Keratinocyte (primary cell): ENCODE measurements around the gene TP73. TPM values are rescaled to one million over a fixed set of nuclear protein-coding genes. Genes with fewer than 3 reads are reported as not detected.

Experiments
- DNase-seq: peaks from one replicate; pipeline ENCODE4 v3.0.0-alpha.2; 2011; ENCODE audit warnings: low read depth, missing footprints, low spot score
- FAIRE-seq: peaks from 2 replicates; lab custom pipeline; 2011; peaks lifted over from hg19 to GRCh38; lab: Jason Lieb, UNC
- H2AFZ ChIP-seq: 2 replicates; pipeline ENCODE4 v1.6.0; 2012; ENCODE audit warnings: low read length, control low read depth, inconsistent platforms; ENCODE audit not compliant: control insufficient read depth
- H3K27ac ChIP-seq: 2 replicates; pipeline ENCODE4 v1.5.1; 2011; ENCODE audit warnings: low read length; ENCODE audit not compliant: control insufficient read depth, insufficient read depth
- H3K27me3 ChIP-seq: 3 replicates; pipeline ENCODE4 v1.6.0; 2011; ENCODE audit warnings: low read length; ENCODE audit not compliant: control insufficient read depth, insufficient read depth; ENCODE audit errors: extremely low read depth
- H3K36me3 ChIP-seq, 2 experiments: 2 replicates in 1 of 2; 3 replicates in 1 of 2; pipeline ENCODE4 v1.5.1; 2011; ENCODE audit warnings: low read length in 2 of 2, mild to moderate bottlenecking in 1 of 2; ENCODE audit not compliant: control insufficient read depth in 2 of 2, insufficient read depth in 2 of 2; ENCODE audit errors: extremely low read depth in 1 of 2
- H3K4me1 ChIP-seq: 3 replicates; pipeline ENCODE4 v1.5.1; 2011; ENCODE audit warnings: low read length; ENCODE audit not compliant: control insufficient read depth, insufficient read depth; ENCODE audit errors: extremely low read depth
- H3K4me2 ChIP-seq: 3 replicates; pipeline ENCODE4 v1.6.0; 2011; ENCODE audit warnings: low read depth, low read length; ENCODE audit not compliant: control insufficient read depth, insufficient read depth; ENCODE audit errors: extremely low read depth
- H3K4me3 ChIP-seq, 3 experiments: fragments of 200-600 bp in 1 of 3; sonication (generic) in 1 of 3; 2 replicates in 2 of 3; 3 replicates in 1 of 3; pipeline ENCODE4 v1.5.1; 2011 to 2016; ENCODE audit warnings: low read length in 3 of 3, mild to moderate bottlenecking in 3 of 3, control low read depth in 2 of 3, inconsistent platforms in 1 of 3, low read depth in 1 of 3, mixed read lengths in 1 of 3, mixed run types in 1 of 3, moderate library complexity in 1 of 3; ENCODE audit not compliant: control insufficient read depth in 2 of 3, insufficient read depth in 2 of 3; ENCODE audit errors: extremely low read depth in 1 of 3
- H3K79me2 ChIP-seq: 2 replicates; pipeline ENCODE4 v1.6.0; 2012; ENCODE audit warnings: low read length; ENCODE audit not compliant: control insufficient read depth, insufficient read depth
- H3K9ac ChIP-seq: 3 replicates; pipeline ENCODE4 v1.6.0; 2011; ENCODE audit warnings: low read length; ENCODE audit not compliant: control insufficient read depth, insufficient read depth; ENCODE audit errors: extremely low read depth
- H3K9me1 ChIP-seq: 3 replicates; pipeline ENCODE4 v1.6.0; 2011; ENCODE audit warnings: low read length; ENCODE audit not compliant: control insufficient read depth, insufficient read depth; ENCODE audit errors: extremely low read depth
- H3K9me3 ChIP-seq: 2 replicates; pipeline ENCODE4 v1.5.1; 2012; ENCODE audit warnings: low read depth, low read length; ENCODE audit not compliant: control insufficient read depth
- H4K20me1 ChIP-seq: 3 replicates; pipeline ENCODE4 v1.6.0; 2011; ENCODE audit warnings: low read length; ENCODE audit not compliant: control insufficient read depth, insufficient read depth; ENCODE audit errors: extremely low read depth
- EZH2 ChIP-seq: IDR thresholded peaks from one replicate; pipeline ENCODE4 v1.6.1; 2012; ENCODE audit warnings: inconsistent platforms, mild to moderate bottlenecking, low read length, moderate library complexity
- dilution Hi-C: fragments of 300-500 bp; cut with MboI; formaldehyde crosslinking; loops from one replicate; pipeline ENCODE4 v1.7.0; 2020; ENCODE audit warnings: low sequenced_read_pairs; ENCODE audit not compliant: extremely low pct_ligation_motif_present
- polyA plus RNA-seq, 5 experiments: library from polyadenylated mRNA; depleted of rRNA in 3 of 5; stranded (reverse) in 3 of 5; stranded (forward) in 1 of 5; unstranded in 1 of 5; fragments of >200 nt; gene quantifications; 1 replicate in 1 of 5; 2 replicates in 3 of 5; 3 replicates in 1 of 5; pipeline versions ENCODE4 v1.2.1 to v1.2.3, GENCODE V29; 2011 to 2012; ENCODE audit warnings: missing spikeins in 2 of 5, low read depth in 1 of 5, low replicate concordance in 1 of 5
- TF ChIP-seq, protein P1 (sequence below), 3 experiments: IDR thresholded peaks in 1 of 3; conservative IDR thresholded peaks in 1 of 3; optimal IDR thresholded peaks in 1 of 3; 2 replicates in 2 of 3; 3 replicates in 1 of 3; pipeline versions ENCODE3 to v1.5.1; 2011; ENCODE audit warnings: low read length in 3 of 3, mild to moderate bottlenecking in 3 of 3, moderate library complexity in 2 of 3, control low read depth in 1 of 3, inconsistent platforms in 1 of 3; ENCODE audit not compliant: insufficient read depth in 2 of 3; ENCODE audit errors: extremely low read depth in 1 of 3

The TP73 gene
- polyA plus RNA-seq, 1 donor (not counting 4 experiments of a cell fraction or from before 2014, with no cell fraction given), result 0.14 TPM

- FAIRE-seq, result no peak
- H3K36me3 ChIP-seq, result peaks cover 12 to 21% of the 10 kb centered on the region in 2 experiments
Measured at GRCh38 chr1:3741566-3742438, 89.5 kb downstream of the TP73 start.

DNA sequence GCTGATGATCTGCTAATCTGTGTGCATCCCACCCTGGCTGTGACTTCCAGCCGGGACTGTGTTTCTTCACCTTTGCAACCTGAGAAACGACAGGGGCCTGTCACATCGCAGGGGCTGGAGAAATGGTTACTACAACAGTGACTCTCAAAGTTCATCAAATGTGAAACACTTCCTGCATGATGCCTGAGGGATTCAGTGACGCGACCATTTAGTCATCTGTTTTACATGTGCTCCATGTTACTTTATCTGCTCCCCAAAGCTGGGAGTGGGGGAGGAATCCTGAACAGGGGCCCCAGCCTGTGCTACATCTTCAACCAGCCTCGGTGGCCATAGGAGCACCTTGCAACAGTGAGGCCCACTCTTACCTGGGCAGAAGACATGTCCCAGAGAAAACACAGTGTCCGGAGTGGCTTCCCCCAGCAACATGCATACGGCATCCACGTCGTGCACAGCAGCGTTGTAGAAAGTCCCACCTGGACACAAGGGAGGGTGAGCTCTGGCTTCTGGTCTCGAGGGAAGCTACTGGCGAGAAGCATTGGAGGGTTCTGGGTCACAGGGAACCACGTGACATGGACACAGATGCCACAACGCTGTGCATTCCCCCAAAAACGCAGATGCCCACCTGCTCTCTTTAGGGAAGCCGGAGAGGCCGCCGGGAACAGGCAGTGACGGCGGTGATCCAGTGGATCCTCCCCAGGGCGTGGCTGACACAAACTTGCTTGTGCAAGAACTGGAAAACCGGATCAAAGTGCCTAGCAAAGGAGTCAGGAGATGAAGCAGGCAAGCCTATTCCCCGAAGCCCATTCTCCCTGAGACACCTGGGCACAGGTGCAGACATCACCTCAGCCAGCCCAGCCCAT is 90.4 kb downstream of the TP73 start:
- dilution Hi-C loops, result no loop called here
- no peaks in the 10 kb centered on the region for H4K20me1 ChIP-seq
- H3K4me2 ChIP-seq, result no peak overlapping the region
- H2AFZ ChIP-seq, result no peak overlapping the region
- H3K9me3 ChIP-seq, result no peaks in the 10 kb centered on the region
- H3K79me2 ChIP-seq, result no peaks in the 10 kb centered on the region
- H3K4me1 ChIP-seq, result peaks cover 13% of the 10 kb centered on the region
- no peak overlapping the region for H3K9ac ChIP-seq
- peaks cover 2% of the 10 kb centered on the region for H3K9me1 ChIP-seq
- H3K36me3 ChIP-seq, result peaks cover 12 to 21% of the 10 kb centered on the region in 2 experiments
- no peak overlapping the region for H3K27ac ChIP-seq
- FAIRE-seq (no peak), DNase-seq (no peak)
- H3K4me3 ChIP-seq, result no peak overlapping the region
- TF ChIP-seq, protein P1, sequence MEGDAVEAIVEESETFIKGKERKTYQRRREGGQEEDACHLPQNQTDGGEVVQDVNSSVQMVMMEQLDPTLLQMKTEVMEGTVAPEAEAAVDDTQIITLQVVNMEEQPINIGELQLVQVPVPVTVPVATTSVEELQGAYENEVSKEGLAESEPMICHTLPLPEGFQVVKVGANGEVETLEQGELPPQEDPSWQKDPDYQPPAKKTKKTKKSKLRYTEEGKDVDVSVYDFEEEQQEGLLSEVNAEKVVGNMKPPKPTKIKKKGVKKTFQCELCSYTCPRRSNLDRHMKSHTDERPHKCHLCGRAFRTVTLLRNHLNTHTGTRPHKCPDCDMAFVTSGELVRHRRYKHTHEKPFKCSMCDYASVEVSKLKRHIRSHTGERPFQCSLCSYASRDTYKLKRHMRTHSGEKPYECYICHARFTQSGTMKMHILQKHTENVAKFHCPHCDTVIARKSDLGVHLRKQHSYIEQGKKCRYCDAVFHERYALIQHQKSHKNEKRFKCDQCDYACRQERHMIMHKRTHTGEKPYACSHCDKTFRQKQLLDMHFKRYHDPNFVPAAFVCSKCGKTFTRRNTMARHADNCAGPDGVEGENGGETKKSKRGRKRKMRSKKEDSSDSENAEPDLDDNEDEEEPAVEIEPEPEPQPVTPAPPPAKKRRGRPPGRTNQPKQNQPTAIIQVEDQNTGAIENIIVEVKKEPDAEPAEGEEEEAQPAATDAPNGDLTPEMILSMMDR (optimal IDR thresholded peaks at IDR 0.05 in 1 of 3, IDR thresholded peaks at IDR 0.05 in 1 of 3, conservative IDR thresholded peaks at IDR 0.05 in 1 of 3; ENCODE audit: extremely low read depth in 1 of 3, insufficient read depth in 2 of 3, low read length in 3 of 3), result no peak
- TF ChIP-seq EZH2, result no peak
- no peaks in the 10 kb centered on the region for H3K27me3 ChIP-seq

More at GRCh38 chr1:3741566-3742438, 89.5 kb downstream of the TP73 start:
- H3K9ac ChIP-seq, result no peak overlapping the region
- no peaks in the 10 kb centered on the region for H3K27me3 ChIP-seq
- TF ChIP-seq, protein P1 (optimal IDR thresholded peaks at IDR 0.05 in 1 of 3, IDR thresholded peaks at IDR 0.05 in 1 of 3, conservative IDR thresholded peaks at IDR 0.05 in 1 of 3; ENCODE audit: extremely low read depth in 1 of 3, insufficient read depth in 2 of 3, low read length in 3 of 3), result no peak
- TF ChIP-seq EZH2, result no peak
- H3K9me1 ChIP-seq, result peaks cover 2% of the 10 kb centered on the region
- H3K9me3 ChIP-seq, result no peaks in the 10 kb centered on the region
- H3K4me2 ChIP-seq, result no peak overlapping the region
- H3K4me1 ChIP-seq, result peaks cover 12% of the 10 kb centered on the region
- H4K20me1 ChIP-seq, result no peaks in the 10 kb centered on the region
- H2AFZ ChIP-seq, result no peak overlapping the region
- no peaks in the 10 kb centered on the region for H3K79me2 ChIP-seq
- dilution Hi-C loops, result no loop called here
- H3K27ac ChIP-seq, result no peak overlapping the region
- H3K4me3 ChIP-seq, result no peak overlapping the region
- DNase-seq, result no peak
